Kidney (tissue), 14 donors: ENCODE measurements around the gene TCEANC2. TPM values are rescaled to one million over a fixed set of nuclear protein-coding genes. Genes with fewer than 3 reads are reported as not detected.

Experiments
- DNase-seq, 5 donors: peaks; one replicate each; pipeline ENCODE4 v3.0.0-alpha.2; 2013 to 2020
- FAIRE-seq: peaks from 2 replicates; lab custom pipeline; 2012; peaks lifted over from hg19 to GRCh38; lab: Jason Lieb, UNC
- H3K27ac ChIP-seq, 2 donors: one replicate each; pipeline ENCODE4 v1.7.0; 2013; ENCODE audit warnings: low read depth in 2 of 2, low read length in 2 of 2, inconsistent platforms in 1 of 2
- H3K27me3 ChIP-seq: one replicate; pipeline ENCODE4 v1.7.1; 2013; ENCODE audit warnings: low read length, inconsistent platforms; ENCODE audit not compliant: control insufficient read depth, insufficient read depth
- H3K36me3 ChIP-seq, 3 donors: one replicate each; pipeline versions ENCODE4 v1.7.0 to v1.7.1; 2013; ENCODE audit warnings: low read length in 3 of 3, control low read depth in 1 of 3, inconsistent platforms in 1 of 3; ENCODE audit not compliant: insufficient read depth in 3 of 3, control insufficient read depth in 2 of 3
- H3K4me1 ChIP-seq, 3 donors: one replicate each; pipeline versions ENCODE4 v1.7.0 to v1.7.1; 2013; ENCODE audit warnings: low read length in 3 of 3, inconsistent platforms in 1 of 3, low read depth in 1 of 3; ENCODE audit not compliant: control insufficient read depth in 2 of 3, insufficient read depth in 2 of 3
- H3K4me3 ChIP-seq, 3 donors: one replicate each; pipeline versions ENCODE4 v1.7.0 to v1.8.1; 2013; ENCODE audit warnings: low read length in 3 of 3, control low read depth in 1 of 3, inconsistent platforms in 1 of 3
- H3K9ac ChIP-seq, 3 donors: one replicate each; pipeline versions ENCODE4 v1.7.0 to v1.7.1; 2013; ENCODE audit warnings: low read length in 3 of 3, control low read depth in 1 of 3, inconsistent platforms in 1 of 3
- H3K9me3 ChIP-seq, 3 donors: one replicate each; pipeline versions ENCODE4 v1.7.0 to v1.7.1; 2013; ENCODE audit warnings: low read length in 3 of 3, control low read depth in 1 of 3, inconsistent platforms in 1 of 3; ENCODE audit not compliant: control insufficient read depth in 2 of 3, insufficient read depth in 1 of 3
- CTCF ChIP-seq: IDR thresholded peaks from 3 replicates; pipeline ENCODE4 v1.5.1; 2012; ENCODE audit warnings: mild to moderate bottlenecking, moderate library complexity, borderline replicate concordance; ENCODE audit not compliant: insufficient read depth; ENCODE audit errors: extremely low read depth
- intact Hi-C: fragments of 100-400 bp; cut with DNase I; formaldehyde crosslinking; loops from one replicate; pipeline ENCODE4 v1.11.1; 2022
- polyA plus RNA-seq: library from polyadenylated mRNA; stranded (reverse); fragments of 350-450 nt; fragmentation: Illumina TruSeq; extraction: RNeasy Lipid Tissue Mini Kit (QIAGEN cat#74804); gene quantifications from one replicate; pipeline ENCODE4 v1.2.3, GENCODE V29; 2014; ENCODE audit warnings: low read depth, low replicate concordance; ENCODE audit not compliant: insufficient read depth
- total RNA-seq: library from RNA; stranded (reverse); fragmentation: NEBNext Ultra II Directional; extraction: Animal tissue kit (Norgen Biotek cat#: 25700); gene quantifications from one replicate; pipeline ENCODE4 v1.2.1, GENCODE V29; 2021
- donor health status: control.
- donor health status: control.
- donor health status: control.
- donor health status: control.
- donor health status: control.
- donor health status: DM: yes; HTN: yes; CAD: no.
- donor health status: Normal renal cell carcinoma (clear cell type).

The TCEANC2 gene
- total and polyA plus RNA-seq, 2 donors from 2014 or later = 3.1 to 5.1 TPM

- no peaks in the 10 kb centered on the region for H3K27me3 ChIP-seq
- no peak overlapping the region for H3K27ac ChIP-seq
- FAIRE-seq (no peak), DNase-seq (peak in 1 of 5 donors; percentile 23)
- no peaks in the 10 kb centered on the region for H3K9me3 ChIP-seq
- peak overlapping the region in 2 of 3 donors; percentile 2 to 70 for H3K9ac ChIP-seq
- H3K36me3 ChIP-seq = no peaks in the 10 kb centered on the region
- H3K4me3 ChIP-seq = peak overlapping the region; percentile 71 to 97 (median 95)
- intact Hi-C loops = no loop called here
- H3K4me1 ChIP-seq = peaks cover 3 to 10% (median 8%) of the 10 kb centered on the region in 3 donors
- TF ChIP-seq CTCF = no peak
These were observed 986 bp downstream of the TCEANC2 start for GRCh38 chr1:54054438-54054749.

- Histone ChIP-seq H3K9me3 (no peaks in the 10 kb centered on the region), H3K4me3 (no peak overlapping the region), H3K9ac (no peak overlapping the region), H3K27me3 (no peaks in the 10 kb centered on the region), H3K27ac (no peak overlapping the region), H3K4me1 (no peaks in the 10 kb centered on the region), H3K36me3 (no peaks in the 10 kb centered on the region)
- FAIRE-seq (no peak), DNase-seq (no peak)
- no peak for TF ChIP-seq CTCF
- intact Hi-C loops = no loop called here
These were observed 10.9 kb downstream of the TCEANC2 start for GRCh38 chr1:54064299-54064698.

GRCh38 chr1:54069791-54070170, 16.4 kb downstream of the TCEANC2 start:
- DNase-seq = no peak
- TF ChIP-seq CTCF = no peak
- no peak for FAIRE-seq
- intact Hi-C loops = loop anchor here (10.0 kb wide), 1 partner anchor 425 kb away; no protein-coding TSS in a partner anchor
- Histone ChIP-seq H3K9ac (no peak overlapping the region), H3K27me3 (no peaks in the 10 kb centered on the region), H3K4me3 (no peak overlapping the region), H3K9me3 (no peaks in the 10 kb centered on the region), H3K36me3 (no peaks in the 10 kb centered on the region), H3K27ac (no peak overlapping the region), H3K4me1 (no peaks in the 10 kb centered on the region)
